ENCODE results near the gene THAP10.
A peak's percentile ranks its signal among the peaks of the same experiment; 100 is the strongest.
"Not testable (repeated sequence)": the region's sequence is repeated elsewhere in the genome, so short reads cannot be mapped to it uniquely, and the experiment has no call there.

The THAP10 gene

GRCh38 chr15:70858614-70859321 is 33.5 kb downstream of the THAP10 start:
- peaks cover 0 to 20% of the 10 kb centered on the region in 2 donors for H3K4me1 ChIP-seq (ENCODE audit: control insufficient read depth in 1 of 2, insufficient read depth in 2 of 2, low read length in 2 of 2)
- H3K36me3 ChIP-seq (ENCODE audit: control insufficient read depth in 1 of 2, insufficient read depth in 2 of 2, low read length in 2 of 2); H3K9me3 ChIP-seq (ENCODE audit: control insufficient read depth in 1 of 2, low read length in 2 of 2); H3K27ac ChIP-seq (ENCODE audit: low read length); H3K4me3 ChIP-seq (ENCODE audit: low read depth in 1 of 2, low read length in 2 of 2); H3K27me3 ChIP-seq (ENCODE audit: low read depth, low read length): not testable (repeated sequence)

- Histone ChIP-seq H3K27me3 (ENCODE audit: low read depth, low read length) (no peaks in the 10 kb centered on the region), H3K9me3 (ENCODE audit: control insufficient read depth in 1 of 2, low read length in 2 of 2) (no peaks in the 10 kb centered on the region), H3K4me1 (ENCODE audit: control insufficient read depth in 1 of 2, insufficient read depth in 2 of 2, low read length in 2 of 2) (peaks cover 0 to 27% of the 10 kb centered on the region in 2 donors), H3K36me3 (ENCODE audit: control insufficient read depth in 1 of 2, insufficient read depth in 2 of 2, low read length in 2 of 2) (peaks cover 0 to 16% of the 10 kb centered on the region in 2 donors), H3K27ac (ENCODE audit: low read length) (peak overlapping the region; percentile 39), H3K4me3 (ENCODE audit: low read depth in 1 of 2, low read length in 2 of 2) (no peak overlapping the region)
Measured at GRCh38 chr15:70857562-70858285, 34.5 kb downstream of the THAP10 start.

DNA sequence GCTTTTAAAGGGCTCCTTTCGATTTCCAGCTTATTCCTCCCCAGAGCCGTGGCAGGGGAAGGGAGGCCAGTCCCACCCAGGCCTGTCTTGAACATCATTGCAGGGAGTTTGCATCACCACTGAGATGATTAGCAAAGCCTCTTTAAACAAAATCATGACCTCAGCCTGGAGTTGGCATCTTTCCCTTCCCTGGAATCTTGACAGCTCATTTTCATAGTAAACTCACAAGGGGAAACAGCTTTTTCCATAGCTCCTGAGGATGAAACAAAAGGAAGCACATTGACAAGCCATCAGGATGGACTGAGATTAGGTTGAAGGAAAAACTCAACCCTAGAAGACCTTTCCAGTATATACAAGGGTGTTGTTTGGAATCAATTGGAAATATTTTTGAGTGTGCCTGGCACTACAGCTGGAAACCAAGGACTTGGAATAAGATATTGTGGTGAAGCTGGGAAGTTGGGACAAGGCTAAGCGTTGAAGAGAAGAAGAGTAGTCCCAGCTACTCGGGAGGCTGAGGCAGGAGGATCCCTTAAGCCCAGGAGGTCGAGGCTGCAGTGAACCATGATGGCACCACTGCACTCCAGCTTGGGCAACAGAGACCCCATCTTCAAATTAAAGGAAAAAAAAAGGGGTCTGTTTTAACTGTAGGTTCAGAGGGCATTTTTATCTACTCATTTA is 35.2 kb downstream of the THAP10 start:
- Histone ChIP-seq H3K27me3 (ENCODE audit: low read depth, low read length) (no peaks in the 10 kb centered on the region), H3K36me3 (ENCODE audit: control insufficient read depth in 1 of 2, insufficient read depth in 2 of 2, low read length in 2 of 2) (peaks cover 0 to 20% of the 10 kb centered on the region in 2 donors), H3K4me1 (ENCODE audit: control insufficient read depth in 1 of 2, insufficient read depth in 2 of 2, low read length in 2 of 2) (peaks cover 0 to 27% of the 10 kb centered on the region in 2 donors), H3K27ac (ENCODE audit: low read length) (peak overlapping the region; percentile 76), H3K9me3 (ENCODE audit: control insufficient read depth in 1 of 2, low read length in 2 of 2) (no peaks in the 10 kb centered on the region), H3K4me3 (ENCODE audit: low read depth in 1 of 2, low read length in 2 of 2) (no peak overlapping the region)

- Histone ChIP-seq H3K4me3 (ENCODE audit: low read depth in 1 of 2, low read length in 2 of 2) (no peak overlapping the region), H3K27ac (ENCODE audit: low read length) (peak overlapping the region; percentile 76), H3K4me1 (ENCODE audit: control insufficient read depth in 1 of 2, insufficient read depth in 2 of 2, low read length in 2 of 2) (peaks cover 0 to 27% of the 10 kb centered on the region in 2 donors), H3K27me3 (ENCODE audit: low read depth, low read length) (no peaks in the 10 kb centered on the region), H3K36me3 (ENCODE audit: control insufficient read depth in 1 of 2, insufficient read depth in 2 of 2, low read length in 2 of 2) (peaks cover 0 to 26% of the 10 kb centered on the region in 2 donors), H3K9me3 (ENCODE audit: control insufficient read depth in 1 of 2, low read length in 2 of 2) (no peaks in the 10 kb centered on the region)
Measured at GRCh38 chr15:70856177-70856883, 35.9 kb downstream of the THAP10 start.

DNA sequence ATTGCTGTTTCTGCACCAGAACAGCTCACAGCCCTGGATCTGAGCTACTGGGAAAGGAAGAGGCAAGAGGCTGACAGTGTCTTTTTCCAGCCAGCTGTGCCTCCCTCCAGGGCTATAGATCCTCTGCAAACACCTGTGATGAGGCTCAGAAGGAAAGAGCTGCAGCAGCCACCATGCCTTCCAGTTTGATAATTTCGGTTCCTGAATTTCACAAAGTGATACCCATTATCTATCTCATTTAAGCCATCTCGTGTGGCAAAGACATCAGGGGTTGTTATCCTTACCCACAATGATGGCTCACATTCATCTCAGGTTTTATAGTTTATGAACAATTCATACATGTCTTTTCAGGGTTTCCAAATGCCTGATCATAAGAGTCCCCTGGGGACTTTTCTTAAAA is 36.5 kb downstream of the THAP10 start:
- Histone ChIP-seq H3K36me3 (ENCODE audit: control insufficient read depth in 1 of 2, insufficient read depth in 2 of 2, low read length in 2 of 2) (peaks cover 0 to 26% of the 10 kb centered on the region in 2 donors), H3K27me3 (ENCODE audit: low read depth, low read length) (no peaks in the 10 kb centered on the region), H3K27ac (ENCODE audit: low read length) (no peak overlapping the region), H3K4me1 (ENCODE audit: control insufficient read depth in 1 of 2, insufficient read depth in 2 of 2, low read length in 2 of 2) (peaks cover 0 to 27% of the 10 kb centered on the region in 2 donors), H3K4me3 (ENCODE audit: low read depth in 1 of 2, low read length in 2 of 2) (no peak overlapping the region), H3K9me3 (ENCODE audit: control insufficient read depth in 1 of 2, low read length in 2 of 2) (no peaks in the 10 kb centered on the region)

- Histone ChIP-seq H3K4me3 (ENCODE audit: low read depth in 1 of 2, low read length in 2 of 2) (peak overlapping the region; percentile 30 to 70), H3K9me3 (ENCODE audit: control insufficient read depth in 1 of 2, low read length in 2 of 2) (no peaks in the 10 kb centered on the region), H3K36me3 (ENCODE audit: control insufficient read depth in 1 of 2, insufficient read depth in 2 of 2, low read length in 2 of 2) (peaks cover 0 to 26% of the 10 kb centered on the region in 2 donors), H3K4me1 (ENCODE audit: control insufficient read depth in 1 of 2, insufficient read depth in 2 of 2, low read length in 2 of 2) (peaks cover 0 to 27% of the 10 kb centered on the region in 2 donors), H3K27ac (ENCODE audit: low read length) (peak overlapping the region; percentile 77), H3K27me3 (ENCODE audit: low read depth, low read length) (no peaks in the 10 kb centered on the region)
Measured at GRCh38 chr15:70854666-70854976, 37.6 kb downstream of the THAP10 start.

GRCh38 chr15:70853973-70854665 is 38.1 kb downstream of the THAP10 start, which contains the start of gene LARP6:
Gene LARP6, minus strand, starts transcription at chr15:70854157. Its CDS starts 69 bp downstream, at chr15:70854088.
- Histone ChIP-seq H3K27ac (ENCODE audit: low read length) (peak within 1 kb of the TSS; percentile 77), H3K4me1 (ENCODE audit: control insufficient read depth in 1 of 2, insufficient read depth in 2 of 2, low read length in 2 of 2) (peaks cover 0 to 27% of the 10 kb centered on the region in 2 donors), H3K4me3 (ENCODE audit: low read depth in 1 of 2, low read length in 2 of 2) (peak within 1 kb of the TSS; percentile 64 to 70), H3K27me3 (ENCODE audit: low read depth, low read length) (no peaks in the 10 kb centered on the region), H3K36me3 (ENCODE audit: control insufficient read depth in 1 of 2, insufficient read depth in 2 of 2, low read length in 2 of 2) (peaks cover 0 to 26% of the 10 kb centered on the region in 2 donors), H3K9me3 (ENCODE audit: control insufficient read depth in 1 of 2, low read length in 2 of 2) (no peaks in the 10 kb centered on the region)

DNA sequence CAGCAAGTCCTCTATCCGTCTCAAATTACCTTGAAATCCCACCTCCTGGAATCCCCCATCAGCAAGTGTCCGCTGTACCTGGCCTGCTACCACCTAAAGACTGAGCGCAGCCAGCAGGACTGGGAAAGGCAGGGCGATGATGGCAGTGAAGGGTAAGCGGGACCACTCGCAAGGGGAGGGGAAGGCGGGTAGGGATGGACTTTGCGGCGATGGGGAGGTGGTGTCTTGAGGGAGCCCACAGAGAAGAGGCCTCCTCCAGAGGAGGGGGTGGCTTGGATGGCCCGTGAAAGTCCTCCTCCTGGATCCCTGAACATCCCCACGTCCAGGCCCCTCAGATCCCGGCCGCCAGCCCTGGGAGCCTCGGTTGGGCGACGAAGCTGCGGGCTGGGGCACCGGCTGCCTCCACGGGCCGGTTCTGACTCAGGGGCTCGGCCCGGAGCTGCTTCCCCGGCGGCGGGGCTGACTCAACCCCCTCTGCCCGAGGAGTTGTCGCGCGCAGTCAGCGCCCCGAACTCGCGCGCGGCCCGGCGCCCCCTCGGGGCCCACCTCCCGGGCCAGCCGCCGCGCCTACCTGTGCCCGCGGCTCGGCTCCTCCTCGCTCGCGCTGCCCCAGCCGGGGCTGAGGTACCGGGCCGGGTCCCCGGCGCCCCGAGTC is 38.8 kb downstream of the THAP10 start:
- H3K27ac ChIP-seq (ENCODE audit: low read length): peak overlapping the region; percentile 22
- no peaks in the 10 kb centered on the region for H3K9me3 ChIP-seq (ENCODE audit: control insufficient read depth in 1 of 2, low read length in 2 of 2)
- peaks cover 0 to 27% of the 10 kb centered on the region in 2 donors for H3K4me1 ChIP-seq (ENCODE audit: control insufficient read depth in 1 of 2, insufficient read depth in 2 of 2, low read length in 2 of 2)
- peak overlapping the region; percentile 64 to 70 for H3K4me3 ChIP-seq (ENCODE audit: low read depth in 1 of 2, low read length in 2 of 2)
- H3K36me3 ChIP-seq (ENCODE audit: control insufficient read depth in 1 of 2, insufficient read depth in 2 of 2, low read length in 2 of 2): peaks cover 0 to 26% of the 10 kb centered on the region in 2 donors
- no peaks in the 10 kb centered on the region for H3K27me3 ChIP-seq (ENCODE audit: low read depth, low read length)

DNA sequence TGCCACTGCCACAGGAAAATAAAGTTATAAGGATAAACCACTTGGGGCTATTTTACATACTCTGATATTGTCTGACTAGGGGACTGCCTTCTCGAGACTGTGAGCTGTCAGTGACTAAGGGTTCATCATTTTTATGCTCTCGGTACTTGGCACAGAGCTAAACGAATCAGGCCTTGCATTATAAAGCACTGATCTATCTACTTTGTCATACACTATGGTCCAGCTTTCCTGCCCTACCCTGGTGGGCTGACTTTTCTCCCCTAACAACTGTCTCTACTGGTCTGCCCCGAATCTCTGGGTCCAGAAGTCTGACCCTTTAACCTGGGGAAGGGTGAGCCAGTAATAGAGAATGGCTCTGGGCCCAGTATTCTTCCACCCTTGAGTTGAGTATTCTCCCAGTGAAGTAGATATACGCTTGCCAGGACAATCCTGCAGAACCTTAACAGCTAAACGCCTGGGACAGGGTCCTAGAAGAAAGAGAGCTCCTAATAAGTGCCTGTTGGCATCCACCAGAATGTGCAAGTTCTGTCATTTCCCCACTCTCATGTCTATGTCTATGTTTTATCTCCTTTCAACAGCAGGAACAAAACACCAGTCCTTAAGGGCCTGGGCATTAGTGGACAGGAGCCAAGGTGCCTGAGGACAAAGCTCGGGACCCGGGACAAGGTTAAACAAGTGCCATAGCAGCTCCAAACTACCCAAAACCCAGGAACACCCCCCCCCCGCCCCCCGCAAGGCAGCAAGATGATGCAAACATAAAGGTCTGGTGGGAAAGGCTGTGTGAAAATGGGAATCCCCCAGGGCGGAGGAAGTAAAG is 39.5 kb downstream of the THAP10 start:
- H3K36me3 ChIP-seq (ENCODE audit: control insufficient read depth in 1 of 2, insufficient read depth in 2 of 2, low read length in 2 of 2): peaks cover 0 to 26% of the 10 kb centered on the region in 2 donors
- peak overlapping the region; percentile 64 to 70 for H3K4me3 ChIP-seq (ENCODE audit: low read depth in 1 of 2, low read length in 2 of 2)
- H3K4me1 ChIP-seq (ENCODE audit: control insufficient read depth in 1 of 2, insufficient read depth in 2 of 2, low read length in 2 of 2): peaks cover 0 to 27% of the 10 kb centered on the region in 2 donors
- H3K27me3 ChIP-seq (ENCODE audit: low read depth, low read length): no peaks in the 10 kb centered on the region
- no peaks in the 10 kb centered on the region for H3K9me3 ChIP-seq (ENCODE audit: control insufficient read depth in 1 of 2, low read length in 2 of 2)
- H3K27ac ChIP-seq (ENCODE audit: low read length): peak overlapping the region; percentile 22
